ENCODE results near the gene ZNF445.

- TF ChIP-seq YY1 (IDR thresholded peaks at IDR 0.05) (no peak), CTCF (IDR thresholded peaks at IDR 0.05; ENCODE audit: low read depth, low read length, missing input control) (no peak), REST (IDR thresholded peaks at IDR 0.05) (no peak), SP1 (IDR thresholded peaks at IDR 0.05) (no peak), MAX (IDR thresholded peaks at IDR 0.05) (no peak), GABPA (IDR thresholded peaks at IDR 0.05 in 1 of 2, conservative IDR thresholded peaks at IDR 0.05 in 1 of 2) (no peak), ATF3 (IDR thresholded peaks at IDR 0.05) (no peak), JUND (IDR thresholded peaks at IDR 0.05) (no peak), RAD21 (IDR thresholded peaks at IDR 0.05) (no peak), NR2F2 (IDR thresholded peaks at IDR 0.05) (no peak), EGR1 (IDR thresholded peaks at IDR 0.05; ENCODE audit: low read depth in 2 of 2) (no peak), TAF1 (conservative IDR thresholded peaks at IDR 0.05) (no peak), FOXA1 (IDR thresholded peaks at IDR 0.05) (no peak), RXRA (IDR thresholded peaks at IDR 0.05) (no peak)
Measured at GRCh38 chr3:44445786-44446185, 31.7 kb downstream of the ZNF445 start.
